H1 (cell line): ENCODE measurements around the gene WNT11. TPM values are rescaled to one million over a fixed set of nuclear protein-coding genes. Genes with fewer than 3 reads are reported as not detected.

Experiments used
- CREB1 ChIP-seq: IDR thresholded peaks from 2 replicates; pipeline ENCODE4 v1.6.1; 2012; ENCODE audit warnings: inconsistent platforms
- MAFK ChIP-seq: IDR thresholded peaks from 2 replicates; pipeline ENCODE4 v1.6.1; 2012; ENCODE audit warnings: low read depth, mild to moderate bottlenecking, improper control_type of control experiment, low read length
- ZNF274 ChIP-seq: IDR thresholded peaks from 2 replicates; pipeline ENCODE4 v1.7.0; 2012; ENCODE audit warnings: low read length, borderline replicate concordance; ENCODE audit errors: extremely low read depth
- polyA plus RNA-seq, 7 experiments: library from polyadenylated mRNA; depleted of rRNA in 3 of 7; stranded (reverse) in 5 of 7; unstranded in 2 of 7; fragments of >200 nt in 5 of 7; fragments of 200-250 nt in 2 of 7; gene quantifications; 1 replicate in 5 of 7; 2 replicates in 1 of 7; 4 replicates in 1 of 7; pipeline versions ENCODE4 v1.2.1 to v1.2.3, GENCODE V29; 2011 to 2013; ENCODE audit warnings: missing spikeins in 2 of 7, mixed read lengths in 2 of 7
- total RNA-seq: library from RNA; stranded (reverse); fragmentation: NEBNext Ultra II Directional; extraction: Animal tissue kit (Norgen Biotek cat#: 25700); gene quantifications from 2 replicates; pipeline ENCODE4 v1.2.1, GENCODE V29; 2021

Gene WNT11
- total and polyA plus RNA-seq, 2 of the 8 experiments (the other 6 are each of a cell fraction or from before 2014, with no cell fraction given) = 0.11 to 0.45 TPM

DNA sequence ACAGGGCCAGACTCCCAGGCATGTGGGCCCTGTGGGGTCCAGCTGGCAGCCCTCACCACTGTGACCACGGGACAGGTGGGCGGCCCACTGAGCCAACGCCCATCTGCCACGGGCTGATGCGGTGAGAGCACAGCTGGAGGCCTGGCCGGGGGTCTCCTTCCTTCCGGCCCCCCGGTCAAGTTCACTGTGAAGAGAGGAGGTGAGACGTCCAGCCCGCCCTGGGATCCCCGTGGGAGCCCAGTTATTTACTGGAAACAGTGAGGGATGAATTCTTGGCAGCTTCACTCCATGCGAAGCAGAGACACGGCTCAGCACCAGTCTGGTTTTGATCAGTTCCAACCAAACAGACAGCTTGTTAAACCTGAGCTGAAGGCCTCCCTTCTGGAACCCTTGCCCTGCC lies 38.7 kb downstream of the WNT11 start (continued):
- TF ChIP-seq MAFK (no peak), CREB1 (no peak), ZNF274 (no peak)
